HG03139 (cell line): ENCODE results near the gene SWT1.

Experiments
- ATAC-seq: cut with Tn5 transposase; IDR thresholded peaks from one replicate; pipeline ENCODE4 v1.9.1; 2021; ENCODE audit not compliant: unreplicated experiment

The SWT1 gene

DNA sequence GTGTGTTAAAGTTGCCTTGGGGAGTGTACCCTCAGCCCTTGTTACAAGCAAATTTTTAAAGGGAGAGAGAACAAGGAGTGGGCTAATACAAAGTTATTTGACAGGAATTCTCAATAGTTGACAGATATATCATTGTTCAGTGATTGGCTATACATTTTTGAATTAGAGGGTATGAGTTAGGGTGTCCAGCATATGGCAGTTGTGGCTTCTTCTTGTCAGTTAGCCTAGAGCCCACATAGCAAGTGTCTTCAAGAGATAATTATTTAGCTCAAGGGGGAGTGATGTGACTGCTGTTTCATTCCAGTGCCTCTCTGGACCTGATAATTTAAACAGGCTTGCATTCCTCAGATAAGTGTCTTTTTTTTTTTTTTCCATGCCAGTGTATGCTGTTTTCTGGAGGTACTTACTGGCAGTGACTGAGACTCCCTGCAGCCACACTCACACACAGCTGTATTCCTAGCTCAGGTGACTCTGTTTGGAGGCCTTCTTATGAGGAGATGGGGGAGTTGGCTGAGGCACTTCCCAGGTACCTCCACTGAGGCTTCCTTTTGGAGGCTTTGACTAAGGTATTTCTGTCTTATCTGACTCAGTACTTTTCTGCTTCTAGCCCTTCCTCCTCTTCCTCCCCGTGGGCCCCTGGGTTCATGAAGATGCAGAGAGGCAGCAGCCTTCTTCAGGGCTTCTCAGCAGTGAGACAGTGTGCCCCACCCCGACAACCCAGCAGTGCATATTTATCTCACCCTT lies 127.7 kb downstream of the SWT1 start:
- ATAC-seq, result no peak

DNA sequence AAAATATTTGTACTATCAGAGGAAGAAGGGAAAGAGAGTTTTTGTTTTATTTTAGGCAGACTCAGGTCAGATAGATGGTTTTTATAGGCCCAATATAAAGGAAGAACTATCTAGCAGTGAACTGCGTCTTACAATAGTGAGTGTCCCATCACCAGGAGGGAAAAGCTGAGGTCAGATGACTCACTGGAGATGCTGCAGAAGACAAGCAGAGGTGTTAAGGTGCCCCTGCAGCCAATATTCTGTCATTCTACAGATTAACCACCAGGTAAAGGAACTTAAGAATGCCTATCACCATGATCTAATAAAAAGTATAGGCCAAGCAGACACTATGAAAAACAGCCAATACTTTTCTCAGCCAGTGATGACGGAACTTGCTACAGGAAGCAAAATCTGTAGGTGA lies 130.5 kb downstream of the SWT1 start:
- no peak for ATAC-seq

DNA sequence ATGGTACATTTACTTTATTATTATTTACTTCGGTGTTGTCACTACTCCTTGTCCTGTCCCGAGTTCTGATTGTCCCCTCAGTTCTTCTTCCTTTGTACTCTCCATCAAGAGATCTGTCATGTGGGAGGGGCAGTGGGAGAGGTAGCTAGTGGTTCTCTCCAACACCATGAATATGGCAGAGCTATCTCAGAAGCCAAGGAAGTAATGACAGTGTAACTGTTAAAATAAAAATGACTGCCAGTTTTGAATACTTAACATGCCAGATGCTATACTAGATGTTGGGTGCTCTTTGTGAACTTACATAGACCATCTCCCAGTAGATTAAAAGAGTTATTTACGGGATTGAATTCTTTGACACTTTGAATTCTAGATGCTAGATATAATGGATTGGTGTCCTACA lies 131.5 kb downstream of the SWT1 start:
- ATAC-seq, result no peak

DNA sequence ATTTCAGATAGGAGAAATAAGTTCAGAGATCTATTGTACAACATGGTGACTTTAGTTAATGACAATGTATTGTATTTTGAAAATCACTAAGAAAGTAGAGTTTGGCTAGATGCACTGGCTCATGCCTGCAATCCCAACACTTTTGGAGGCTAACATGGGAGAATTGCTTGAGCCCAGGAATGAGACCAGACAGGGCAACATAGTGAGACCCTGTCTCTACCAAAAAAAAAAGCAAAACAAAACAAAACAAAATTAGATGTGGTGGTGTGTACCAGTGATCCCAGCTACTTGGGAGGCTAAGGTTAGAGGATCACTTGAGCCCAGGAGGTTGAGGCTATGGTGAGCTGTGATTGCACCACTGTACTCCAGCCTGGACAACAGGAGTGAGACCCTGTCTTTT lies 132.9 kb downstream of the SWT1 start:
- no peak for ATAC-seq

DNA sequence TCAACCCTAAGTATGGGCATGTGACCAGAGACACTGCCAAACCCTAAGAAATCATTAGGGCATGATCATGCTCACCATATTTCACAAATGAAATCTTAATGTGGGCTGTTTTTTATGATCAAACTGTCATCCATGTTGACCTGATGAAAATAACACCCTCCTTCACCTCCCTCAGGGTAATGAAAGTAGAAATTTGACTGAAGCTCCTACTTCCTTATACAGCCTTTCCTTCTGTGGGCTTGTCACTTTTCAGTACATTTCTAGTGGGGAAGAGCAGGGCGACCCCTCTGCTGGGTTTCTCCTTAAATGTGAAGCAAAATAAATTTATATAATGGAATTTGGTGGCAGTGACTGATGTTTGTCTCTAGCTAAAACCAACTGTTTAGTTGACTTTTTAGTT lies 134.2 kb downstream of the SWT1 start:
- ATAC-seq, result no peak

DNA sequence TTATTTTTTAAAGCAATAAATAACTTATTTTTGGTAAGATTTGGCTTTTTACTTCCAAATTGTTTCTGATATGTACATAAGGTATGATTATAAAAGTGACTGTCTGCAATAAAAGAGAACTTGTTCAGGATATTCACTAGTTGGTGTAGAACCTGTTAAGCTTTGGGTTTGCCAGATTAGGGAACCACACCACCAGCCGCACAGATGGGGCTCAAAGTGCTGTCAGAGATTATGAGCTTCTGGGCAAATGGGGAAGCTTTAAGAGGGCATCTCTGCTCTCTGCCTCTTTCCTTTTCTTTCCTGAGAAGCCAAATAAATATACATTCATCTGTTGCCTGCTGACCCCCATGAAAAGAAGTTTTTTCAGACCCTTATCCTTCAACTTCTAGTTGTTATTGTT lies 134.7 kb downstream of the SWT1 start:
- ATAC-seq, result no peak

DNA sequence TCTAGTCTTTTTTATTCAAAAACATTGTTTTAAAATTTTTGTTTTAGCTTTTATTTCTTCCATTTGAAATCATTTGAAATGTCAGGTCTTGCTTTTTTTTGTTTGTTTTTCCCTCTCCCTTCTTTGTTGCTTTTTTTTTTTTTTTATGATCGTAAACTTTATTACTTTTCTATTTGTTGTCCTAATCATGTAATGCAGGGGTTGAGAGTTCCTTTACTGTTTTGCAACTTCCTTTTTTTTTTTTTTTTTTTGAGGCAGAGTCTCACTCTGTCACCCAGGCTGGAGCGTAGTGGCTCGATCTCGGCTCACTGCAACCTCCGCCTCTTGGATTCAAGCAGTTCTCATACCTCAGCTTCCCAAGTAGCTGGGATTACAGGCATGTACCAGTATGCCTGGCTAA lies 135.3 kb downstream of the SWT1 start:
- ATAC-seq, result no peak

DNA sequence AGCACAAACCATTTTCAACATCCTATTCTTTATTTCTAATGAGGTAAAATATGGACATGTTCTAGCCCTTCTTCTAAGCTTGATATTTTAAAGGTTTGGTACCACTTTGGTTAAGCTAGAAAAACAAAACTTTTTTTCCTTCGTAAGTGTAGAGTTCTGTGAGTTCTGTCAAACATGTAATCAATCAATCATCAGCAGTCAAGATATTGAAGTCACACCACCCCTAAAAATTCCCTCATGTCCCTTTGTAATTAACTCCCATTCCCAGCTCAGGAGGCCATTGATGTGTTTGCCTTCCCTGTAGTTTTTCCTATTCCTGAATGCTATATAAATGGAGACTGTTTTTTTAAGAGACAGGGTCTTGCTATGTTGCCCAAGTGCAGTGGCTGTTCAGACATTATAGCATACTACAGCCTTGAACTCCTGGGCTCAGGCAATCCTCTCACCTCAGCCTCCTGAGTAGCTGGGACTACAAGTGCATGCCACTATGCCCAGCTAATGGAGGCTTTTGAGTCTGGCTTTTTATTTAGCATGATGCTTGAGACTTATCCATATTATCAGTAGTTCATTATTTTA lies 137.1 kb downstream of the SWT1 start:
- ATAC-seq, result no peak

DNA sequence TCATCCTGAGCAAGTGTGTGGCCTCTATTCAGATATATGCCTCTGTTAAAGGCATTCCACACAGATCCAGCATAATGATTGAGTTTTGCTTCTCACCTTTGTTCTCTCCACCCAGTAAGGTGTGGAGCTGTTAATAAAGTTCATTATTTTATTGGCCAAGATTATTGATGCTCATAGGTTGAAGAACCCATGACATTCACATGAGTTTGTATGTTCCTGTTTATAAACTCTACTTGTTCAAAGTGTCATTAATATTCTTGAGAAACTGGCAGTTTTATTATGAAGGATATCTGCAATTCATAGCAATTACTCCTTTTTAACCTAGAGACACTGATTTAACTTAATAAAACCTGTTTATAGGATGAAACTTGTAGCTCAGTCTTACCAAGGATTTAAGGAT lies 138.1 kb downstream of the SWT1 start:
- ATAC-seq, result no peak

DNA sequence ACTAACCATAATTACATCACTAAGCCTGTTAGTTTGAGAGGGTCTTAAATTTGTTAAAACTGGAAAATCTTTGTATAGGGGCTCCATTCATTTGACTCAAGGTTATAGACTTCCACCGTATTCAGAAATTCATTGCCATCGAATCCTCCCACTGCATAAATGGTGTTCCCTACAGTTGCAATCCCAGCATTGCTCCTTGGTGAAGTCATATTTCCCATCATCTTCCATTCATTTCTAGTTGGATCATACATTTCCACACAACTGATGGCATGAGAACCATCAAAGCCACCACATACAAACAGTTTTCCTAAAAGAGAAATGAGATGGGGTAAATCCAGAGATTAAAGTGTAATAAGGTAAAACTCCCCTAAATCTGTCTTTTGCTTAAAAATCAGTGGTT lies 141.0 kb downstream of the SWT1 start:
- ATAC-seq, result no peak

DNA sequence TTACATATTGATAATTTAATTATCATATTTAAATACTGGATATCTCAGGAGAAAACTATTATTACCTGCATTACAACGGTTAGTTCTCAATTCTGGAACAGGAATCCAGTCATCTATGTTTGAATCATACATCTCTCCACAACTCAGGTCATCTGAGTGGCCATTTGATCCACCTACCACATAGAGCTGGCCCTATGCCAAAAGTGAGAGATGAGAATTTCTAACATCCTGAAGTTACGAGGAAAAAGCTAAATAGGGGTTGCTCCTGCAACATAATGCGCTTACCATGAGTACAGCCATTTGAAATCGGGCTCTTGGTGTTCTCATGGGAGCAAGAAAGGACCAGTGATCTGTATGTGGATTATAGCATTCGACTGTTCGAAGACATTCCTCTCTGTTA lies 143.2 kb downstream of the SWT1 start:
- no peak for ATAC-seq

DNA sequence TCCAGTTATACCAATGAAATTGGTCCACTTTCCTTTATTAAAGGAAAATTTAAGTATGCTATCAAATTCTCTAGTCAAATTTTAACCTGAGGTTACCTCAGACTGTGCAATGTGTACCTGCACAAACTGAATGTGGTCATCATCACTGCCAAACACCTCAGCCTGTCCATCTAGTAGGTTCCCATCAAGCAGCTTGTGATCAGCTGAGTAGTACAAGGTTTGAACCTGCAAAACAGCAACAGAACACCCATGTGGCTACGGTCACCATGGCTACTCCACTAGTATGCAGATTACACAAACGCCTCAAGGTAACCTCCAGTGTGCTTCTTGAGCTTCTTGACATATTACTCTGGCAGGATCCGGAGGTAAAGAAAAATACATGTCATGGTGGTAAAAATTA lies 148.5 kb downstream of the SWT1 start:
- no peak for ATAC-seq

DNA sequence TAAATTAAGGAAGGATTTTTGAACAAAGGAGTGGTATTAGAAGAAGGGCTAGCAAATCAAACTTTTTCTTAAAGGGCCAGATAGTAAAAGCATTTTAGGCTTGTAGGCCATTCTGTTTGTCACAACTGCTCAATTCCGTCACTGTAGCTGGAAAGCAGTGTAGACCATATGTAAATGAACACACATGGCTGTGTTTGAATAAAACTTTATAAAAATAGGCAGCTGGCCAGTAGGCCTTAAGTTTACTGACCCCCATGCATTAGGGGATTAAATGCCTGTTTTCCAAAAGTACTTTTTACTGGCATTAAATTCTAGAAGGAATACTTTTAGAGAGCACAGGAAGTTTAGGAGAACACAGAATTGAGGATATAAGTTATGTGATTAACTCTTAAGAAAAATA lies 151.2 kb downstream of the SWT1 start:
- ATAC-seq, result no peak

DNA sequence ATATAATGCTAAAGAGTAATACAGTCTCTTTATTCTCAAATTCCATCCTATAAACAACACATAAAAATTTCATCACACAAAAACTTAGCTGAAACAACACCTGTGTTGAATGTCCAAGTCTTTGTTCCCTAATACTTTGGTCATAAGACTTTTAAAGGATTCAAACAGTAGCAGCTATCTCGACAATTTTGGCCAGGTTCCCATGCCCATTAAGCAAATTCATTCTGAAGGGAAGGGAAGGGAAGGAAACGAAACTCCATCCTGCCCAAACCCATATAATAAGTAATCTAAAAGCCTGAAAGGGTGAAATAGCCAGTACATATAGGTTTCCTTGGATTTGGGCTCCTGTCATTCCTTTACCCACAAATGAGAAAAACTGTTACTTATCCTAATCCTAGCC lies 152.6 kb downstream of the SWT1 start:
- ATAC-seq, result no peak

DNA sequence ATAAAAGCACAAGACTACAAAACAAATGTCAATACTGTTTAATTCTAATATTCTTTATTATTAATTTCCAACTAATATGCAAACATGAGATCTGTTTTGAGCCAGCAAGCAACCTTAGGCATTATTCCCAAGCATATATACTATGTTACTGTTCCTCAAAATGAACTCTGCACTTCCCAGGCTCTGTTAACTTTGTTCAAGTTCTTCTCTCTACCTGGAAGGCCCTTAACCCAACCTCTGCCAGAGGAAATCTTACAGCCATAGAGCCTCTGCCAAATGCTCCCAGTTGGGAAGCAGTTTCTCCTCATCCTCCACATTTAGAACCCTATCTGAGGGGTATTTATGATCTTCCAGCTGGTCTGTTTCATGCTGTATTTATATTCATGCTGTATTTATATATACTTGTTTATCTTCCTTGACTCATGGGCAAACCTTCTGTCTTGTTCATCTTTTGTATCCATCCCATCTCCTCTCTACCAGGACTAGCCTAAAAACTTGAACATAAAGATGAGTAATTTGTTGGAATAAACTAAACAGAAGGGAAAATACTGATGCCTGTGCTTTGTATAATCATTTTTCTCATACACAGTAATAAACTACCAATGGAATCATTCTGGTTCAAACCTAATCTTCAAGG lies 154.7 kb downstream of the SWT1 start:
- no peak for ATAC-seq

DNA sequence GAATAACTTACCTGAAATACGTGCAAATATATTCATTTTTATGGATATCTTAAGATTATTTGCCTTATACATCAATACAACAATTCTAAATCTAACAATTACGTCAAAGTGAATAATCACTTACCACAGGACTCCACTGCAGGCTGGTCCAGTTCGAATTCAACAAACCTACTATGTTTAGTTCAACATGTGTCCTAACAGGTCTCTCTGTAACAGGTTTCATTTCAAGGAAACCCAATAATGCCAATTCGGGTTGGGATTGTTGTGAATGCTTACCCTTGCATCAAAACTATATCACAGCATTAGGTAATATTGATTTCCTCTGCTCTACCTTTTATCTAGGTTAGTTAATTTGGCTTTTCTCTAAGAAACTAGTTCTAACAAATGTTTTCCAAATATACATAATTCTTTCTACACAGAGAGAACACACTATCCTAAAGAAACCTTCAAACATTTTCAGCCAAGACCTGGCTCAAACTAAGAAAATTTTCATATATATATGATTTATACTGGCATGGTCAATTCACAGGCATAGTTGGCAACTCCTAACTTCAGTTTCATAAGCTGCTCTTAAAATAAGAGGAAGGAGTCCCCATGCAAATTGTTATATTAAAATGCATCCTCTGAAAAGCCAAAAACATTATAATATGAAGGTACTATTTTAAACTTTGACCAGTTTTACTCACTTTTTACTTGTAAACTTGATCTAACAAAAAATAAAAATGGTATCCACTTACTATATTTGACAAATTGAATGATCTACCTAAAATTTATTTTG lies 155.6 kb downstream of the SWT1 start:
- no peak for ATAC-seq

DNA sequence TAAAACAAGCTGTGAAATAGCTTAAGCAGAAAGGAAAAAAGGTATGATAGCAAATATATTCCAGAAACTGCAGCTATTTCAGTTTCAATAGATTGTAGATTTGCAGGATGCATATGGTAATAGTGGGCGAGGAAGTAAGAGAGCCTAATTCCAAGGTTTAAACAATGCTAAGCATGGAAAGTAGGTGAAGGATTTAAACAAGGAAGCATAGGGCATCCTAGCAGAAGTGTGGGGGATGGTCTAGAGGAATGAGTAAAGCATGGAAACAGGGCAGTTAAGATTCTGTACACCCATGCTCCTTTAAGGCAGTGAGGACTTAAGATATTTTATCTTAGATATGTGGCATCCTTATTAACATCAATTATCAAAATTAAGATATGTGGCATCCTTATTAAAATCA lies 157.4 kb downstream of the SWT1 start:
- no peak for ATAC-seq

DNA sequence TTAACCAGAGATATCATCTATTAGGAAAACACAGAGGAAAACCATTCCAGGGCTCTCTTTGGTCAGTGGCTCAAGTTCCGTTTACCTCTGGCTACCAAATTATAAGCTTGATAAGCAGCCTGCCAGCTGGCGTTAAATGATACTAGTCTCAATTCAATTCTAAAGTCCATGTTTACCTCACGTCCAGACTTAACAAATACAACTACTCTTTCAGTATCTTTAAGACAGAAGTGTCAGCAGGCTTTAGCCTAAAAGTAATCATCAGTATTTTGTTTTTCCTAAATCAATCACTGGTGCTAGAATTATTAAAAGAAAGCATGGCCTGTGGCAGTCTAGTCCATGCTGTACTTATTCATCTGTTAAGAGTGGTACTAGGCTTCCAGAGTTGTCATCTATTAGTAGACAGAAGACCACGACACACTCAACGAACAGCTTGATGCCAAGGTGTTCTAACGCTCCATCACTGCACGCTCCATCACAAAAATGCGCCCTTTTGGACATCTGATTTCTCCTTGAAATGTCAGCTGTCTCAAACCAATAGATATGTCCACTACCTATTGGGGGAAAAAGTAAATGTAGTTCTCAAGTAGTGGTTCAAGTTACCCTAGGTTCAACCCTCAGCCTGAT lies 158.6 kb downstream of the SWT1 start:
- no peak for ATAC-seq

DNA sequence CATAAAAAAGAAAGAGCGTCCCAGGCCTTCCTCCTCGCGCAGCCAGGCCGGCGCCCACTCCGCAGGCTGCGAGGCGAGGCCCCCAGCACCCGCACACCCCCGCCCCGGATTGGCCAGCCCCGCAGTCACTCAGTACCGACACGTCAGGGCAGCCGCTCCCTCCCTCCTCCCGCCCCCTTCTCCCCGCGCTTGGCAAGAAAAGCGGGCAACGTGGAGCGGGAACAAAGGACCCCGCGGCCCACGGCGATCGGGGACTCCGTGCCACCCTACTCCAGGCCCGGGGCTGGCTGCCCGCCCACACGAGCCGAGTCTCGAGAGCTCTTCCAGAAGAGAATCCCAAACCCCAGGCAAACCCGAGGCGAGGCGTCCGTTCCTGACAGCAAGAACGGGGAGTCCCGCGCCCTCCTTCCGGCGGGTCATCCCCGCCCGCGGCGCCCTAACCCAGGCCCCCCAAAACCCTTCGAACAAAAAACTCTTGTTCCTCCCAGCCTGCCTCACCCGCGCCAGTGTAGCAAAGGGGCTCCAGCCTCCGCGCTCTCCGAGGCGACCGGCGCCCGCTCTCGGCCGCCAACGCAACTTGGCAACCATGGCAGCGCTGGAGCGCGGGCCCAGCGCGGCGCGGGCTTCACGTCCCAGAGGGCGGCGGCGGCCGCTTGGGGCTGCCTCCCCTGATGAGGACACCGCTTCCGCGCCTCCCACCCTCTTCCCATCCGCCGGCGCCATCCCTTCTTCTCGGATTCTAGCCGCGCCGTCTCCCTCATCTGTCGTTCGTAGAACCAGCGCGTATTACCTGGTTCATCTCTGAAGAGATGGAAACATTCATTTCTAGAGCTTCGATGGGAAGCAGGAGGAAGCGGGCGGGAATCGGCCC lies 159.4 kb downstream of the SWT1 start:
- peak; percentile 49 for ATAC-seq
